Stimulated activated CD8-positive, alpha-beta memory T cell treated with anti-CD3 and anti-CD28 coated beads, Interleukin-2, amount 100 ng/mL, for 1 hour (primary cell): Measurements from ENCODE around the gene CCDC92B.
"Not testable (repeated sequence)": the region's sequence is repeated elsewhere in the genome, so short reads cannot be mapped to it uniquely, and the experiment has no call there.

ENCODE experiments used
- DNase-seq, 2 donors: peaks; one replicate each; pipeline ENCODE4 v3.0.0-alpha.2; 2020; ENCODE audit warnings: low read depth in 2 of 2

Gene CCDC92B

GRCh38 chr17:2703606-2704005, 45.8 kb downstream of the CCDC92B start:
- no peak for DNase-seq

GRCh38 chr17:2703181-2703580, 46.3 kb downstream of the CCDC92B start:
- DNase-seq: no peak

GRCh38 chr17:2701996-2702741, 47.3 kb downstream of the CCDC92B start:
- no peak for DNase-seq

GRCh38 chr17:2701161-2701995, 48.1 kb downstream of the CCDC92B start:
- DNase-seq: no peak

GRCh38 chr17:2700491-2701141, 48.8 kb downstream of the CCDC92B start:
- no peak for DNase-seq

- no peak for DNase-seq
These were observed 49.4 kb downstream of the CCDC92B start for GRCh38 chr17:2700030-2700490.

- not testable (repeated sequence) for DNase-seq
These were observed 50.1 kb downstream of the CCDC92B start for GRCh38 chr17:2699216-2699805.

- no peak for DNase-seq
These were observed 51.8 kb downstream of the CCDC92B start for GRCh38 chr17:2697611-2698162.

GRCh38 chr17:2695961-2696760, 53.3 kb downstream of the CCDC92B start:
- DNase-seq: no peak

- no peak for DNase-seq
These were observed 54.0 kb downstream of the CCDC92B start for GRCh38 chr17:2695243-2695960.

GRCh38 chr17:2694381-2695242, 54.8 kb downstream of the CCDC92B start:
- no peak for DNase-seq

GRCh38 chr17:2693561-2694380, 55.7 kb downstream of the CCDC92B start:
- DNase-seq: no peak

GRCh38 chr17:2692781-2693135, 56.7 kb downstream of the CCDC92B start:
- DNase-seq: no peak

- DNase-seq: no peak
These were observed 57.3 kb downstream of the CCDC92B start for GRCh38 chr17:2691965-2692780.

- no peak for DNase-seq
These were observed 58.2 kb downstream of the CCDC92B start for GRCh38 chr17:2691069-2691871.

- DNase-seq: no peak
These were observed 59.0 kb downstream of the CCDC92B start for GRCh38 chr17:2690165-2691068.
